NCI-H345 treated with DMSO at 0.1 percent for 48 hours (cell line): Measurements from ENCODE around the gene ANGPTL2.

ENCODE experiments used
- DNase-seq: peaks from one replicate; lab custom pipeline; 2025; ENCODE audit not compliant: unreplicated experiment; lab: John Stamatoyannopoulos, UW

The ANGPTL2 gene

DNA sequence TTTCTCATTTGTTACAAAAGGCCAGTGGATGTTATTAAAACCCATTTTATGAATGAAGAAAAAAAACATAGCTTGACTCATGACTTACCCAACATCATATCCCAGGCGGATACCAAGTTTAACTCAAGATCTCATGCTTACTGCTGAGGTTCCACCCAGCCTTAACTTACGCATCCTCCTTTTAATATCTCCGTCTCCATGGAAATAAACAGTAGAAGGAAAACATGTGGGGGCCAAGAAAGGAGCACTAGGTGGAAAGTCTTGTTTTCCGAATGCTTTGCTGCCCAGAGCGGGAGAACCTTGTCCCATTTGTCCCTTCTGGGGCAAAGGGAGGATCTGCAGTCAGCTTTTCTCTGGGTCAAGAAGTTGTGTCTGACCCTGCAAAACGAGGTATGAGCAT lies 44.1 kb downstream of the ANGPTL2 start:
- DNase-seq, result no peak

DNA sequence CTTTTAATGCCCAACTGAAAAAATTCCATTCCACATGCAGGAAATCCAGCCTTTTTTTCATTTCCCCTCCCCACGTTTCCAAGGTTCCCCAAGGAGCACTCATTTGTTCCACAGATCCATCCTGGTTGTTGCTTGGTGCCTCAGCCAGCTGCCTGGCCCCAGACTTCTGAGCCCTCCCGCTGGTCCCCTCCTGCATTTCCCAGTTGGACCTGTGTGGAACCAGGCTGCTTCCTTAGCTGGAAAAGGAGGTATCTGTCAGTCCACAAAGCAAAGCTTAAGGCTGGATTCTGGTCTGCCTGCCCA lies 44.8 kb downstream of the ANGPTL2 start:
- DNase-seq, result no peak

DNA sequence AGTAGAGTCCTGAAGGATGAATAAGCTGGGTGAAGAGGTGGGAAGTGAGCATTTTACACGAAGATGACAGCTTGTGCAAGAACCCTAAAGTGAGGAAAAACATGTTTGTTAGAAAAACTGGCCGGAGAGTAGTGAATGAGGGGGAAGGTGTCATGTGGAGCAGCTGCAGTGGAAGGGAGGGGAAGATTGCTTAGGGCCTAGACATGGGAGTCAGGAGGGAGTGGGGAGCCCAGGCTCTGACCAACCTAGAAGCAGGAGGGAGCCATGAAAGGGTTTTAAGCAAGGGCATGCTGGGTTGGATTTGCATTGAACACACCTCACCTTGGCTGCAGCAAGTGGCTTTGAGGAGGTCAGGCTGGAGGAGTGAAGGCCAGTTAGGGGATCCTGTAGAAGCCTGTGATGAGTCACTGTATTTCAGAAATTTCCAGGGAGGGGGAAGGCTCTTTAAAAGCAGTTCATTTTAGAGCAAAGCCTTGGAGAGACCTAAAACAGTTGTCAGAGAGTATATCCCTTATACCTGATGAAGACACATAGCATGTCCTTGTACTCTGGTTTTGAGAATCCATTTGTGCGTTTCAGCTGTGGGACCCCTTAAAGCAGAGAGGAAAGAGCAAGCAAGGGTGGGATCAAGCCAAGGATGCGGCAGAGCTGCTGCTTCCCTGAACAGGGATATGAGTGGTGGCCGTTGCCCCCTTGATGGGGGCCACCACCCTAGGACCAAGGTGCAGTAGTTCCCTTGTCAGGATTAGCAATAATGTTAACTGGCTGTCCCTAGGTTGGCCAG lies 45.4 kb downstream of the ANGPTL2 start:
- no peak for DNase-seq

DNA sequence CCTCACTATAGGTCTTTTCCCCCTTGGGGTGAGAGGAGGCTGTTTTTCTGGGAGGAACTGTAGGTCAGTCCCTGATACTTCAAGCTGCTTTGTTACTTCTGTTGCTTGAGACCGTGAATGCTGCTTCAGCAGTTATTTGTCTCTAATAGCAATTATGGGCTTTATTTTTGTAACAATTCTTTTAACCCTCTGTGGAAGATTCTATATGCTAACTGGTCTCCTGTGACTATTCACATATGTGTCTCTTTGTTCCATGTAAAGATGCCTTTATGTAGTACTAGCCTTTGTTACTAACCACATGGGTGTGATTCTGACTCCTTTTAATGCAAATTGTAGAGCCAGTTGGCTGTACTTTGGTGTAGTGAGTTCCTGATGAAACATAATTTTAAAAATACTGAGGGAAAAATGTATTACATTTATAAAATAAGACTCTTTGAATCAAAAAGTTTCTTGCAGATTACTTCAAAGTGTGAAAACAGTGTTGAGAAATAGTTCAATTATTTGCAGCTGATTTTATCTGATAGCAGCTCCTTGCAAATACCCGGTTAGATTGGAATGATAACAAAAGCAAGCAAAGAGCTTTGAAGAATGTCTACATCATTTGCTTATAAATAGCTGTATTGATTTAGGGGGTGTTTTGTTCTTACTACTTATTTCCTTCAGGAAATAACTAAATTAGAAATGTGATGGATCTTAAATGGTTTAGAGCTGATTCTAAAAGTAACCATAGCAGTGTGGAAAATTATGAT lies 46.6 kb downstream of the ANGPTL2 start:
- DNase-seq, result no peak

DNA sequence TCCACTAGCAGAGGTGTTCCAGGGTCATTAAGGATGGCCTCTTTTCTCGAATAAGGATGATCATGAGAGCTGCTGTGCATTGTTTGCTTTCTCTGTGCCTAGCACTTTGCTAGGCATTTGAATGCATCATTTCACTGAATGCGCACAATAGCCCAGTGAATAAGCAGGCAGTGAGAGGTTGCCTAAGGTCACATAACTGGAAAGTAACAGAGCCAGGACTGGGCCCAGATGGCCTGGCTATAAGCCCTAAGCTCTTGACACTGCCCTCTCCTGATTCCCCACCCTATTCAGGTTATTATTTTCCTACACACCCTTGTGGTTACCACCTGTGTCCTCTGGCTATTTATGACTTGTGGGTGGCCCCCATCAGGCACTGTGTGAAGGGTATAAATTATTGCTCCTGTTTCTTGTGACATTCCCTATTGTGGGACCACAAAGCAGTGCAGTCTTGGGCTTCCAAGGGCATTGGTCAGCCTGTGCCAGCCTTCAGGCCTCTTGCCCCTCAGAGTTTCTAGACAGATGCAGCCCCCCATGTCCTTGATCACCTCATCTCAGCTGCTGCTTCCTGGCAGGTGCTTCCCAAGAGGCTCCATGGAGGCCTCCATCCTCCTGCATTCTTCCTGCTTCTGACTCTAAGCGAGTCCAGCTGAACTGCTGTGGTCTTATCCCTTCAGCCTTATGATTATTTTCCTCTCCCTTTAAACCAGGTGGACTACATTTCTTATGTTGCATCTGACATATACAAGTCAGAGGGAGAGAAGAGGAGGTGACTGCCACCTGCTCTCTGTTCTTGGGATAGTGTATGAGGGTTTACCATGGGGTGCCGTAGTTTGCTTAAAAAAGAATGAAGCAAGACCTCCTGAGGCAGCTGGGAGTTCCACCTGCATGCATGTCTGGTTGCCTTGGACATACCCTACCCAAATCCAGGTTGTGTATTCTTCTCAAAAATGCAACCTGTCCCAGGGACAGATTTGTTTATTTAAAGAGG lies 47.6 kb downstream of the ANGPTL2 start:
- no peak for DNase-seq

DNA sequence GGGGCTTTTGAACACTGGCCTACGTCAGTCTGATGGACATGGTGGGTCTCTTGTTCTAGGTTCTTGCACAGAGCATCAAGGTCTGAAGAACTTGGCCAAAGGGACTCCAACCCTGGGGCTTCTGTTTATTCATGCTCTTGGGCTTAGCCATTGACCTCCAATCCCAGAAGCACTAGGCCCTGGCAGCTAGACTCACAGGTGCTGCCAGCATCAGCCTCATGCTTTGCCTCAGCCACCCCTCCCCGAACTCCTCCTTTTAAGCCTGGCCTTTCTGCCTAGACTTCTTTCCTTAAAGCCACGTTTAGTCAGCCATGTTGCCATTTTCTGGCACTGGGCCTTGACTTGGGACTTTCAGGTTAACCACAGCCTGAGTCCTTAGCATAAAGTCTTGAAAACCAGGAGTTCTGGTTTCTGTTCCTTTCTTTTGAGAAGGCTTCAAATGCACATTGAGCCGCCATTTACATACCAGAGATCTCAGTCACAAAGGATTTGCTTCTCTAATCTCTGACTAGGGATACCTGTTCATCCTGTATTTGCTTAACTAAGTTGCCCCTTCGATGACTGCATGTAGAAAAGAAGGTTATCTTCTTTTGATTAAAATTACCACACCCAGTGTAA lies 54.7 kb downstream of the ANGPTL2 start:
- DNase-seq, result no peak

DNA sequence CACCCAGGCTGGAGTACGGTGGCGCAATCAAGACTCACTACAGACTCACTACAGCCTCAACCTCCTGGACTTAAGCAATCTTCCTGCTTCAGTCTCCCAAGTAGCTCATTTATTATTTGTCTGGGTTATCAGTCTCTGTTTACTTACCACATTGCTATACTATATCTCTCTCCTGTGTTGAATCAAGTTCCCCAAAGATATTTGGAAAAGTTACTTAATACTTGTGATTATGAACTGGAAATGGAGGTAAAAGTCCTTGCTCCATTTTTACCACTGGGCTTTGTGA lies 55.6 kb downstream of the ANGPTL2 start:
- no peak for DNase-seq

DNA sequence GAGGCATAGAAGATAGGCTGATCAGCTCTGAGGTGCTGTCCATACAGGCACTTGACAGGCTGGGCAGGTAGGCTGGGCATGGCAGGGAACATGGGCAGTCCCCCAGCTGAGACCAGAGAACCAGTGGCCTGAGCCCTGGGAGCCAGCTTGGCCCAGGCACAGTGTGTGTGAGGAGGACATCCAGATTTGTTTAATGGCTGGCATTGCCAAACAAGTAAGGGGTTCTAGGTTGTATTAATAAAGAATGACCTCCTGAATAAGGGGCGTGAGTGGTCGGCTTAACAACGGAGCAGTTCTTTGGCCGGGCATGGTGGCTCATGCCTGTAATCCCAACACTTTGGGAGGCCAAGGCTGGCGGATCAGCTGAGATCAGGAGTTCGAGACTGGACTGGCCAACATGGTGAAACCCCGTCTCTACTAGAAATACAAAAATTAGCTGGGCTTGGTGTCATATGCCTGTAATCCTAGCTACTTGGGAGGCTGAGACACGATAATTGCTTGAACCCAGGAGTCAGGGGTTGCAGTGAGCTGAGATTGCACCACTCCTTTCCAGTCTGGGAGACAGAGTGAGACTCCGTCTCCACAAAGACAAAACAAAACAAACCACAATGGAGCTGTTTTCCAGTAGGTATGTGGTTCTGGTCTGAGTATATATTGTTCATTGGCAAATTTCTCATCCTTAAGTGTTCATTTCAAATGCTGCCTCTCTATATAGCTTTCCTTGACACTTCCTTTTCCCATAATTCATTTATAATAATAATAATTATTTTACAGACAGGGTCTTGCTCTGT lies 56.2 kb downstream of the ANGPTL2 start:
- DNase-seq, result no peak

DNA sequence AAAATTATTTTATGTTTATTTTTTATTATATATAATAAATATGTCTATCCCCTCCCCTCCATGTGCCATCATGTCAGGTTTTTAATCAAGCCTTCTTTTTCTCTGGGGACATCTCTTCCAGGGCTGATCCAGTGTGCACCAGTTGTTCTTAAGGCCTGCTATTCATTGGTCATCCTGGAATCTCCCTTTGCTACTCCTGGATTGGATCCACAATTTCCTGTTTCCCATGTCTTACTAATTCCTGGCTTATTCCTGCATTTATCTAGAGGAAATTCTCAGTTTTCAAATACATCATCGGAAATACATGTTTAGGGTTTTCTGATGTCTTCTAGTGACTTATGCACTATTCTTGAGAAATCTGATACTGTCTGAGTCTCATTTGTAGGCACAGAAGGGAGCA lies 56.8 kb downstream of the ANGPTL2 start:
- no peak for DNase-seq

DNA sequence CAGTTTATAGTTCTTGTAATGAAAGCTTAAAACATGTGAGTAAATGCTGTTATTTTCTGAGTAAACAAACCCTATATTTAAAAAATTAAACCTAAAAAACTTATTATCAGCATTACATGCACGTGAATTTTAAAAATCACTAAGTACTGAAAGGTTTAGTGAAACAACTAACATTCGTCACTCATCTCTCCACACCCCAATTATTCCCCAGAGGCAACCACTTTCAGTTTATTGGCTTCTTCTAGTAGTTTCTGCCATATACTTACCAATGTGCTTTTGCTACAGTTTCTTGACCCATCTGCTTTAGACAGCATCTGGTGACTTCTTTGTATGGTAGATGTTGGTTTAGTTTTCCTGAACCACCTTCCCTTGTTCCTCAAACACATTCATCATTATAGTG lies 58.1 kb downstream of the ANGPTL2 start:
- DNase-seq, result no peak

DNA sequence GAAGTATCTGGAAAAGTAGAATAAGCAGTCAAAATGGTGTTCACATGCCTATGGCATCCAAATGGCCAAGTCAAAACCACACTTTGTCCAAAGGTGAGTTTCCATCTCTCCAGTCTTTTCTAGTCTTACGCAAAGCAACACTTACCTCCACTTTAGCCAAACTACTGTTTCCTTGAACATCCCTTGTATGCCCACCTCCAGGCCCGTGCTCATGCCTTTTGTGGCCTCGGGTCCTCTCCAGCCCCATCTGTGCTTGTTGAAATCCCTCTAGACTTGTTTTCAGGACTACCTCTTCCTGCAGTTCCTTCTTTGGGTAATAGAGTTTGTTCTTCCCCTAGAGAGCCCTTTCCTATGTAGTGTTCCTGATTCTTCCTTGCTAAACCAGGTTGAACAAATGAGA lies 61.0 kb downstream of the ANGPTL2 start:
- no peak for DNase-seq

DNA sequence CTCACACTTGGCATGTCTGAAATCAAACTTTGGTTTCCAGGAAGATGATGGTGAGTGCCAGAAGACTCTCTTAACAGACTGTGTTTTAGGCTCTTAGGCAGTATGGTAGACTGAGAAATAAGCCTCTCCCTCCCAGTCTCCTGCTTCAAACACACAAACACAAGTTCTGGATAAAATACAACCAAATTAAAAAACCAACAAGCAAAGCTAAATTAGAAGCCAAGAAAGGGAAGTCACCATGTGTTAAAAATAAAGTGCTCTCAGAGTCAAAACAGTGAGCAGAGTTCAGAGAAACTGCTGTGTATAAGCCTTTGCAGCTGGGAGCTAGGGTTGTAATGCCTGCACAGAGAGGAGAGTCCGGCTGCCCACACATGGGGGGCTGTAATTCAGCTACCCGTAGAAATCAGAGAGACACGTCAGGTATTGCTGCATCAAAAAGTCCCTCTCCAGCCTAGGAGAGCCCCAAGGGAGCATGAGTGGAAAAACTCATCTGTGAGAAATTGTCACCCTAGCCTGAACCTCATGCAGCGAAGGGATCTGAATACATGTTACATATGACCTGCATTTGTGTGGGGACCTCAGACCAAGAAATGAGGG lies 62.6 kb downstream of the ANGPTL2 start:
- no peak for DNase-seq

DNA sequence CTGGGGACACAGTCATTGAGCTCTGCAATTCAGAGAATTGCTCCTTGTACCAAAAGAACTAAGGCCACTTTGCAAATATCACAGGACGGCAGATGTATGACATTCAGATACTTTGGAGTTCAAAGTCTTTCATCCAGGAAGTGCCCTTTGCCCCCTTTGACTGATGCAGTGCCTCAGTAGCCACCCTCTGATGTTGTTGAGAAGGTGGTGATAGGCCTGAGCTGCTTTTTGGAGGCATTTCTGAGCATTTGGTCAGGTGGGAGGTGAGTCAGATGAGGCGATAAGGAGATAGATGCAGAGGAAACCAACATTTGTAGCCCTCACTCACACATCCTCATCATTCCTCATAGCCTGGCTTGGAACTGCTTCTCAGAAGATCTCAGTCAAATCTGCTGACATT lies 63.4 kb downstream of the ANGPTL2 start:
- DNase-seq, result no peak

DNA sequence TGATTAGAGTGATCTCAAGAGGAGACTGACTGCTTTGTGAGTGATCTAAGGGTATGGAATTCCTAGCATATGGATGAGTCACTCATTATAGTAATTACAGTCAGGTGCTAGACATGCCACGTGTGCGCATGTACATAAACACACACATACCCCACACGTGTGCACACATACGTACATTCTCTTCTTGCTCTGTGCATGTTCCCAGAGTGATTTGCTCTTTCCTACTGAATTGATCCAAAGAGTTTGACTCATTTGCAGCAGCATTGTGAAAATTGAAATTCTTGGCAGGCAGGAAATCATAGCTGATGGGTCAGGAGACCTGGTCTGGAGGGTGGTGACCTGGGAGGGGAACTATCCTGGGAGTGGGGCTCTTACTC lies 63.8 kb downstream of the ANGPTL2 start:
- no peak for DNase-seq

DNA sequence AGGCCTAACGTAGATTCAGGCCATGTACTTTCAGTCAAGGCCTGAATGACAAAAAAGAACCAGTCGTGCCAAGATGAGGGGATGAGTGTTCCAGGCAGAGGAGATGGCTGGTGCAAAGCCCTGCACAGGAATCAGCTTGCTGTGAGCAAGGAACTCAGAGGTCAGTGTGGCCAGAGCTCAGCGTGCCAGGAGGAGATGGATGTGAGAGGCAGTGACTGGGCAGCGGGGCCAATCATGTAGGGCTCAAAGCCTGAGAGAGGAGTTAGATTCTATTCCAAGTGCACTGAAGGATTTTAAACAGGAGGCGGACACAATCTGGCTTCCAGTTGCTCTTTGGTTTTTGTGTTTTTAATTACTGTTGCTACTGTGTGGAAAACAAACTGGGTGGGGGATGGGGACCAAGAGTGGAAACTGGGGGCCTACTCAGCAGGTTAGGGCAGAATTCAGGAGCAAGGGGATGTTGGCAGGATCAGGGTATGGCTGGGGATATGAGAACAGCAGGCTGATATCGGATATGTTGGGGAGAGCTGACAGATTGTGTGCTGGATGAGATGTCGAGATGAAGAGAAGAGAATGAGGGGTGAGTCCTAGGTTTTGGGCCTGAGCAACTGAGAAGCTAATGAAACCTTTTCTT lies 64.3 kb downstream of the ANGPTL2 start:
- DNase-seq, result no peak

DNA sequence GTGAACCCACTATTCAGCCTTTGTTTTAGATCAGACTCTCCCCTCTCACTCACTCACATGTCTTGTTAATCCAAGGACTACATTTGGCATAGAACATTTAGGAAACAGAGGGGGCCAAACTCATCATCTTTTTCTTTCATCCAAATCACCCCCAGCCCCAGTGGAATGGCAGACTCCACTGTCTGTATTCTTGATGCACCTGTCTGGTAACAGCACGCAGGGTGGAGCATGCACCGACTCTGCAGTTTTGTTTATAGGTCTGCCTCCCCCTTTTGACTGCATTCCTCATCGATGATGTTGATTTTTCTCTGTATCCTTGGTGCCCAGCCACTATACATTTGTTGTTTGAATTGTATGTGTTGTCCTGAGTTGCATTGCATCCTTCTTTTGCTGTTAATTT lies 66.0 kb downstream of the ANGPTL2 start:
- DNase-seq, result no peak

DNA sequence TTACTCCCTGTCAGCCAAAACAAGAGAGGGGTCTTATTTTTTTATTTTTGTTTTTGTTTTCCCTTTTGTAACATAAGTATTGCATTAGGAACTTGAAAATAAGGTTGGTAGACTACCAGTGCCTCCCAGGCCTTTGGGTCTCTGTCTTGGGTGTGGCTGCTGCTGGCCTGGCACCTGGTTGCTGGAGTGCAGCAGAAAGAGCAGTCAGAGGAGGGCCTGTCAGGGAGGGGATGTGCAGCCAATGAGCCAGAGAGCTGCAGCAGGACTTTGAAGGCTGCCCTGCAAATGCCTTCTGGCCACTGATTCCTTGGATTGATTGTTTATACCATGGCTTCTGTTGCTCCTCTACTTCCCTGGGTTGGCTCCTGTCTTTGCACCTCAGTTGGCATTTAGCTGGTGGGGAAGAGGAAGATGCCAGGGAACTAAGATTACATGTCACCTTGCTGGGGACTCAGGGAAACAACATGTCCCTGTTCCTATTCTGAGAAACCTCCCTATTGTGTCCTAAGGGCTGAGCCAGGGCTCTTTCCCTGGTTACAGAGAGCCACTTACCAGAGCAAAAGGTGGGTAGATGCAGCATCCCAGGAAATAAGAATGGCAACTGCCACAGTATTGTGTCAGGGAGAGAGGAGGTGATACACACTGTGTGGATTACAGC lies 66.6 kb downstream of the ANGPTL2 start:
- no peak for DNase-seq

DNA sequence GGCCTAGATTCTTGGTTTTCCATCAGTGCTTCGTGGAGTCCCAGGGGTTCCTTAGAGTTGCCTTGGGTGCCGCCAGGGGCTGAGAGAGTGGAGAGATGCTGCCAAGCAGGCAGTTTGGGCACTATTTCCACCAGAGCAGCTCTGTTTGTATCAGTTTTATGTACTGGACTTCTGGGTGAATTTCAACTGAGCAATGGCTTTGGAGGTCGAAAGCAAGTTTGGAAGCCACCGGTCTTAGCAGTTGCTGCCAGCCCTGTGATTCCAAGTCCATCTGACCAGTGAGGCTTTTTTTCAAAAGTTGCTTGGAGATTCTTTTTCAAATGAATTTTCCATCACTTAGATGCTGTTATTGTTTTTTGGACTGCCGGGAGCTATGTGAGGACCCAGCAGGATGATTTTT lies 68.5 kb downstream of the ANGPTL2 start:
- no peak for DNase-seq

DNA sequence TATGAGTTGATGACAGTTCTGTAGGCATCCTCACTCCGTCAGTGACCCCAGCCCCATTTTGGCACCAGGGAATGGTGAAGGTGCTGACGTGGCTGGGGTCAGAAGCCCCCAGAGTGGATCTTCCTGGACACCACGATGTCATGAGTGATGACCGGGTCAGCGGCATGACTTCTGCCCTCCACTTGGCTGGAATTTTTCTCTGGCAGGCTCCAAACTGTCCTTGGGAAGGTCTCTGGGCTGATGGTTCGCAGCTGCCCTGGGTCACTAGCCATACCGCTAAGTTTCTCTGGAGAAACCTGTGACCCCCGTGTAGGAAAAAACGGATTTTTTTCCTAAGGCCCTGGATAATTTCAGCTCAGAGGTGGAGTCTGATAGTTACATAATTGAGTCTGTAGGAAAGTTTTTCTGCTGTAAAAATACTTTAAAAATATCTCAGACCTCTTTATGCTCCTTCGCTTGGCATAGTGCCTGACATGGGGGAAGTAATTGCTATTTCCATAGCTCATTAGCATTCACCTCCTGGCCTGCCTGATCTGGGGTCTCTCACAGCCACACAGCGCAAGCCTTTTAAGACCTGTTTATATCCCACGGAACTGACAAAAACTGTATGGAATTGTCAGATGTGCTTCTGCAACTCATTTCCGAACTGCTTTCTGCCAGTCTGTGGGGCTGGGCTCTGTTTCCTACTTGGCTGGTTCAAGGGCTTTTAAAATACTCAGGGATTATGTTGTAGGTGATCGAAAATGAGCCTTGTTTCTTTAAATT lies 69.2 kb downstream of the ANGPTL2 start:
- DNase-seq, result no peak
